Activated T-helper 2 cell treated with anti-CD3 and anti-CD28 coated beads, Interferon-gamma antibody, Interleukin-2, Interleukin-4, amounts not matched to agents 10 μg/mL and 5 μg/mL and 100 μg/mL, durations not matched to agents 14 hours and 24 hours and 36 hours (primary cell): Measurements from ENCODE around the gene PTPRG. TPM values are rescaled to one million over a fixed set of nuclear protein-coding genes. Genes with fewer than 3 reads are reported as not detected.

ENCODE experiments used
- DNase-seq: peaks from one replicate; pipeline ENCODE4 v3.0.0; 2021; ENCODE audit warnings: low spot score
- H3K27ac Mint-ChIP-seq: one replicate; pipeline ENCODE4 v1.8.0; 2021; ENCODE audit warnings: mixed read lengths
- H3K27me3 Mint-ChIP-seq: one replicate; pipeline ENCODE4 v1.8.0; 2021; ENCODE audit warnings: low read depth, mixed read lengths
- H3K36me3 Mint-ChIP-seq: one replicate; pipeline ENCODE4 v1.8.0; 2021; ENCODE audit warnings: low read depth, mixed read lengths
- H3K4me1 Mint-ChIP-seq: one replicate; pipeline ENCODE4 v1.8.0; 2021; ENCODE audit warnings: low read depth, mixed read lengths
- H3K4me3 Mint-ChIP-seq: one replicate; pipeline ENCODE4 v1.8.0; 2021; ENCODE audit warnings: low read depth, mild to moderate bottlenecking, moderate library complexity, mixed read lengths
- H3K9me3 Mint-ChIP-seq: one replicate; pipeline ENCODE4 v1.8.0; 2021; ENCODE audit warnings: mixed read lengths
- intact Hi-C: fragments of 100-400 bp; cut with micrococcal nuclease; formaldehyde crosslinking; loops from one replicate; pipeline ENCODE4 v1.15.1; 2023
- total RNA-seq: library from RNA; stranded (reverse); gene quantifications from 2 replicates; pipeline ENCODE4 v1.2.3, GENCODE V29; 2022

PTPRG gene
- total RNA-seq, 1 donor from 2014 or later: 5.1 TPM

- DNase-seq: no peak
- Mint-ChIP-seq H3K4me3 (no peak overlapping the region), H3K27ac (no peak overlapping the region), H3K4me1 (no peaks in the 10 kb centered on the region), H3K9me3 (no peaks in the 10 kb centered on the region), H3K27me3 (no peaks in the 10 kb centered on the region), H3K36me3 (no peaks in the 10 kb centered on the region)
- intact Hi-C loops: no loop called here
These were observed 342.7 kb downstream of the PTPRG start for GRCh38 chr3:61903931-61904657.

- Mint-ChIP-seq H3K4me1 (no peaks in the 10 kb centered on the region), H3K4me3 (no peak overlapping the region), H3K27me3 (no peaks in the 10 kb centered on the region), H3K36me3 (no peaks in the 10 kb centered on the region), H3K27ac (no peak overlapping the region), H3K9me3 (no peaks in the 10 kb centered on the region)
- intact Hi-C loops: no loop called here
- no peak for DNase-seq
These were observed 345.9 kb downstream of the PTPRG start for GRCh38 chr3:61907210-61907795.

GRCh38 chr3:61908382-61908781, 347.0 kb downstream of the PTPRG start:
- Mint-ChIP-seq H3K27ac (no peak overlapping the region), H3K27me3 (no peaks in the 10 kb centered on the region), H3K36me3 (no peaks in the 10 kb centered on the region), H3K9me3 (no peaks in the 10 kb centered on the region), H3K4me3 (no peak overlapping the region), H3K4me1 (no peaks in the 10 kb centered on the region)
- intact Hi-C loops: no loop called here
- DNase-seq: no peak

- no peak for DNase-seq
- H3K36me3 Mint-ChIP-seq: no peaks in the 10 kb centered on the region
- H3K27ac Mint-ChIP-seq: no peak overlapping the region
- no peaks in the 10 kb centered on the region for H3K27me3 Mint-ChIP-seq
- H3K4me1 Mint-ChIP-seq: no peaks in the 10 kb centered on the region
- H3K4me3 Mint-ChIP-seq: no peak overlapping the region
- H3K9me3 Mint-ChIP-seq: no peaks in the 10 kb centered on the region
- intact Hi-C loops: no loop called here
These were observed 349.4 kb downstream of the PTPRG start for GRCh38 chr3:61910732-61911131.

- intact Hi-C loops: no loop called here
- DNase-seq: no peak
- Mint-ChIP-seq H3K27ac (no peak overlapping the region), H3K27me3 (no peaks in the 10 kb centered on the region), H3K36me3 (no peaks in the 10 kb centered on the region), H3K4me1 (no peaks in the 10 kb centered on the region), H3K4me3 (no peak overlapping the region), H3K9me3 (no peaks in the 10 kb centered on the region)
These were observed 350.8 kb downstream of the PTPRG start for GRCh38 chr3:61912158-61912557.

GRCh38 chr3:61913701-61914100, 352.3 kb downstream of the PTPRG start:
- Mint-ChIP-seq H3K4me3 (no peak overlapping the region), H3K36me3 (no peaks in the 10 kb centered on the region), H3K27me3 (no peaks in the 10 kb centered on the region), H3K9me3 (no peaks in the 10 kb centered on the region), H3K27ac (no peak overlapping the region), H3K4me1 (no peaks in the 10 kb centered on the region)
- no peak for DNase-seq
- intact Hi-C loops: no loop called here

- Mint-ChIP-seq H3K27ac (no peak overlapping the region), H3K36me3 (no peaks in the 10 kb centered on the region), H3K4me3 (no peak overlapping the region), H3K27me3 (no peaks in the 10 kb centered on the region), H3K9me3 (no peaks in the 10 kb centered on the region), H3K4me1 (no peaks in the 10 kb centered on the region)
- intact Hi-C loops: no loop called here
- no peak for DNase-seq
These were observed 352.9 kb downstream of the PTPRG start for GRCh38 chr3:61914276-61914675.

GRCh38 chr3:61915296-61915695, 353.9 kb downstream of the PTPRG start:
- Mint-ChIP-seq H3K9me3 (no peaks in the 10 kb centered on the region), H3K4me1 (no peaks in the 10 kb centered on the region), H3K4me3 (no peak overlapping the region), H3K36me3 (no peaks in the 10 kb centered on the region), H3K27ac (no peak overlapping the region), H3K27me3 (no peaks in the 10 kb centered on the region)
- no peak for DNase-seq
- intact Hi-C loops: no loop called here

GRCh38 chr3:61919371-61919770, 358.0 kb downstream of the PTPRG start:
- H3K36me3 Mint-ChIP-seq: no peaks in the 10 kb centered on the region

GRCh38 chr3:61922118-61922517, 360.7 kb downstream of the PTPRG start:
- Mint-ChIP-seq H3K27ac (no peak overlapping the region), H3K9me3 (no peaks in the 10 kb centered on the region), H3K4me1 (no peaks in the 10 kb centered on the region), H3K4me3 (no peak overlapping the region), H3K36me3 (no peaks in the 10 kb centered on the region), H3K27me3 (no peaks in the 10 kb centered on the region)
- no peak for DNase-seq
- intact Hi-C loops: no loop called here

More at GRCh38 chr3:61919371-61919770, 358.0 kb downstream of the PTPRG start:
- Mint-ChIP-seq H3K27me3 (no peaks in the 10 kb centered on the region), H3K27ac (no peak overlapping the region), H3K4me1 (no peaks in the 10 kb centered on the region), H3K9me3 (no peaks in the 10 kb centered on the region), H3K4me3 (no peak overlapping the region)
- no peak for DNase-seq
- intact Hi-C loops: no loop called here

- DNase-seq: no peak
- Mint-ChIP-seq H3K9me3 (no peaks in the 10 kb centered on the region), H3K4me3 (no peak overlapping the region), H3K4me1 (no peaks in the 10 kb centered on the region), H3K27me3 (no peaks in the 10 kb centered on the region), H3K27ac (no peak overlapping the region), H3K36me3 (no peaks in the 10 kb centered on the region)
- intact Hi-C loops: no loop called here
These were observed 362.8 kb downstream of the PTPRG start for GRCh38 chr3:61924090-61924735.

- Mint-ChIP-seq H3K27ac (no peak overlapping the region), H3K4me1 (no peaks in the 10 kb centered on the region), H3K9me3 (no peaks in the 10 kb centered on the region), H3K4me3 (no peak overlapping the region), H3K27me3 (no peaks in the 10 kb centered on the region), H3K36me3 (no peaks in the 10 kb centered on the region)
- intact Hi-C loops: no loop called here
- no peak for DNase-seq
These were observed 363.6 kb downstream of the PTPRG start for GRCh38 chr3:61924991-61925390.

- H3K9me3 Mint-ChIP-seq: no peaks in the 10 kb centered on the region
- no peaks in the 10 kb centered on the region for H3K4me1 Mint-ChIP-seq
- no peak for DNase-seq
- no peak overlapping the region for H3K27ac Mint-ChIP-seq
- H3K4me3 Mint-ChIP-seq: no peak overlapping the region
- H3K27me3 Mint-ChIP-seq: no peaks in the 10 kb centered on the region
- intact Hi-C loops: no loop called here
- no peaks in the 10 kb centered on the region for H3K36me3 Mint-ChIP-seq
These were observed 364.4 kb downstream of the PTPRG start for GRCh38 chr3:61925721-61926120.
